ENCODE results near the gene MECP2. TPM values are rescaled to one million over a fixed set of nuclear protein-coding genes. Genes with fewer than 3 reads are reported as not detected.

Gene MECP2
- total and polyA plus RNA-seq, 2 of the 13 experiments (the other 11 are each of a cell fraction or from before 2014, with no cell fraction given): 7.9 to 18.1 TPM

GRCh38 chrX:154056770-154057241 is 40.7 kb downstream of the MECP2 start (continued):
- TF ChIP-seq GMEB1 (CRISPR knock-in tag; IDR thresholded peaks at IDR 0.05; ENCODE audit: borderline replicate concordance) (peak; percentile 19; the same call in 1 of the 2 replicates), NFATC3 (CRISPR knock-in tag; IDR thresholded peaks at IDR 0.05) (no peak), REXO4 (CRISPR knock-in tag; IDR thresholded peaks at IDR 0.05; ENCODE audit: borderline replicate concordance) (no peak), ISL2 (CRISPR knock-in tag; IDR thresholded peaks at IDR 0.05) (peak; percentile 66), ZNF317 (CRISPR knock-in tag; IDR thresholded peaks at IDR 0.05) (no peak), RXRB (CRISPR knock-in tag; IDR thresholded peaks at IDR 0.05; ENCODE audit: borderline replicate concordance) (peak; percentile 83), MIER3 (CRISPR knock-in tag; IDR thresholded peaks at IDR 0.05; ENCODE audit: borderline replicate concordance) (peak; percentile 61; the same call in 1 of the 2 replicates), ZFY (CRISPR knock-in tag; IDR thresholded peaks at IDR 0.05) (peak; percentile 92), ETS1 (CRISPR knock-in tag; IDR thresholded peaks at IDR 0.05) (no peak), HMG20A (CRISPR knock-in tag; IDR thresholded peaks at IDR 0.05; ENCODE audit: borderline replicate concordance) (peak; percentile 49; the same call in 1 of the 2 replicates), ZNF33B (CRISPR knock-in tag; IDR thresholded peaks at IDR 0.05) (no peak), ZNF841 (CRISPR knock-in tag; IDR thresholded peaks at IDR 0.05; ENCODE audit: borderline replicate concordance) (no peak), SKI (IDR thresholded peaks at IDR 0.05; ENCODE audit: partially characterized antibody) (peak; percentile 21), ZNF547 (CRISPR knock-in tag; IDR thresholded peaks at IDR 0.05) (no peak), ZNF510 (CRISPR knock-in tag; IDR thresholded peaks at IDR 0.05; ENCODE audit: low read depth) (no peak), GABPB1 (CRISPR knock-in tag; IDR thresholded peaks at IDR 0.05) (peak; percentile 67), ZNF609 (CRISPR knock-in tag; IDR thresholded peaks at IDR 0.05; ENCODE audit: borderline replicate concordance) (peak; percentile 69; the same call in 1 of the 2 replicates), TRIM24 (CRISPR knock-in tag; IDR thresholded peaks at IDR 0.05) (peak; percentile 87; the same call in 1 of the 2 replicates), ZNF136 (CRISPR knock-in tag; IDR thresholded peaks at IDR 0.05; ENCODE audit: low read depth) (no peak), SP4 (CRISPR knock-in tag; IDR thresholded peaks at IDR 0.05) (peak; percentile 29; the same call in 1 of the 2 replicates), ZFP91 (CRISPR knock-in tag; IDR thresholded peaks at IDR 0.05; ENCODE audit: borderline replicate concordance) (peak; percentile 60; the same call in 1 of the 2 replicates)
